H9 (cell line): ENCODE measurements around the gene GLRA3. TPM values are rescaled to one million over a fixed set of nuclear protein-coding genes. Genes with fewer than 3 reads are reported as not detected.

Experiments used
- DNase-seq: peaks from one replicate; pipeline ENCODE4 v3.0.0-alpha.2; 2017
- H2AFZ ChIP-seq: one replicate; pipeline ENCODE4 v1.6.1; 2013; ENCODE audit warnings: mild to moderate bottlenecking, low read length, control low read depth, moderate library complexity
- H2AK5ac ChIP-seq: 2 replicates; pipeline ENCODE4 v1.6.1; 2013; ENCODE audit warnings: low read length, control low read depth, mixed read lengths; ENCODE audit not compliant: insufficient read length
- H2BK120ac ChIP-seq: one replicate; pipeline ENCODE4 v1.6.1; 2013; ENCODE audit warnings: low read depth, mild to moderate bottlenecking, low read length, control low read depth, inconsistent platforms; ENCODE audit not compliant: poor library complexity, severe bottlenecking
- H2BK12ac ChIP-seq: 2 replicates; pipeline ENCODE4 v1.6.1; 2013; ENCODE audit warnings: low read length, control low read depth, mixed read lengths, low read depth; ENCODE audit not compliant: insufficient read length
- H2BK15ac ChIP-seq: 2 replicates; pipeline ENCODE4 v1.6.1; 2013; ENCODE audit warnings: low read depth, low read length, control low read depth
- H2BK20ac ChIP-seq: one replicate; pipeline ENCODE4 v1.6.1; 2013; ENCODE audit warnings: low read depth, mild to moderate bottlenecking, low read length, control low read depth, inconsistent platforms; ENCODE audit not compliant: poor library complexity, severe bottlenecking
- H2BK5ac ChIP-seq: 2 replicates; pipeline ENCODE4 v1.6.1; 2013; ENCODE audit warnings: low read length, control low read depth, mixed read lengths; ENCODE audit not compliant: insufficient read length
- H3K14ac ChIP-seq: 2 replicates; pipeline ENCODE4 v1.6.1; 2013; ENCODE audit warnings: low read length, control low read depth; ENCODE audit not compliant: insufficient read depth
- H3K18ac ChIP-seq: 2 replicates; pipeline ENCODE4 v1.6.1; 2013; ENCODE audit warnings: low read depth, mild to moderate bottlenecking, mixed read lengths, low read length, control low read depth; ENCODE audit not compliant: insufficient read length
- H3K23ac ChIP-seq: 2 replicates; pipeline ENCODE4 v1.6.1; 2013; ENCODE audit warnings: low read length, control low read depth, mixed read lengths, low read depth; ENCODE audit not compliant: insufficient read length
- H3K23me2 ChIP-seq: 2 replicates; pipeline ENCODE4 v1.6.1; 2013; ENCODE audit warnings: low read depth, mild to moderate bottlenecking, mixed read lengths, low read length, control low read depth; ENCODE audit not compliant: insufficient read length, poor library complexity, severe bottlenecking
- H3K27ac ChIP-seq: 2 replicates; pipeline ENCODE4 v1.5.1; 2013; ENCODE audit warnings: low read length, control low read depth, mixed read lengths, low read depth; ENCODE audit not compliant: insufficient read length
- H3K27me3 ChIP-seq: 2 replicates; pipeline ENCODE4 v1.6.1; 2013; ENCODE audit warnings: low read length, control low read depth, inconsistent platforms; ENCODE audit not compliant: insufficient read depth
- H3K4ac ChIP-seq: 2 replicates; pipeline ENCODE4 v1.6.1; 2013; ENCODE audit warnings: low read depth, mild to moderate bottlenecking, control low read depth, inconsistent platforms, low read length, moderate library complexity
- H3K4me1 ChIP-seq: 2 replicates; pipeline ENCODE4 v1.6.1; 2013; ENCODE audit warnings: low read length, control low read depth, inconsistent platforms; ENCODE audit not compliant: insufficient read depth
- H3K4me2 ChIP-seq: 2 replicates; pipeline ENCODE4 v1.6.1; 2013; ENCODE audit warnings: low read length, control low read depth, mixed read lengths; ENCODE audit not compliant: insufficient read length, insufficient read depth
- H3K56ac ChIP-seq: 2 replicates; pipeline ENCODE4 v1.6.1; 2013; ENCODE audit warnings: low read depth, mild to moderate bottlenecking, mixed read lengths, low read length, control low read depth; ENCODE audit not compliant: insufficient read length
- H3K79me1 ChIP-seq: 2 replicates; pipeline ENCODE4 v1.6.1; 2013; ENCODE audit warnings: low read depth, mild to moderate bottlenecking, moderate library complexity, low read length, control low read depth, inconsistent platforms; ENCODE audit not compliant: insufficient read depth, poor library complexity, severe bottlenecking
- H3K79me2 ChIP-seq: 2 replicates; pipeline ENCODE4 v1.6.1; 2013; ENCODE audit warnings: low read length, control low read depth, inconsistent platforms; ENCODE audit not compliant: insufficient read depth
- H3K9ac ChIP-seq: 2 replicates; pipeline ENCODE4 v1.6.1; 2013; ENCODE audit warnings: low read length, control low read depth, mixed read lengths; ENCODE audit not compliant: insufficient read length; ENCODE audit errors: extremely low read depth
- H3K9me3 ChIP-seq: one replicate; pipeline ENCODE4 v1.6.1; 2013; ENCODE audit warnings: low read depth, low read length, inconsistent platforms; ENCODE audit not compliant: control insufficient read depth
- H3T11ph ChIP-seq: one replicate; pipeline ENCODE4 v1.6.1; 2013; ENCODE audit warnings: mild to moderate bottlenecking, low read length, control low read depth, inconsistent platforms
- H4K20me1 ChIP-seq: one replicate; pipeline ENCODE4 v1.6.1; 2013; ENCODE audit not compliant: control insufficient read depth, insufficient read length, insufficient read depth
- H4K5ac ChIP-seq: 2 replicates; pipeline ENCODE4 v1.6.1; 2013; ENCODE audit warnings: low read depth, mild to moderate bottlenecking, mixed read lengths, low read length, control low read depth; ENCODE audit not compliant: insufficient read length
- H4K8ac ChIP-seq: replicated peaks from 2 replicates; pipeline ENCODE4 v1.6.1; 2013; ENCODE audit warnings: low read length, control low read depth, mixed read lengths, low read depth; ENCODE audit not compliant: insufficient read length
- H4K91ac ChIP-seq: 2 replicates; pipeline ENCODE4 v1.6.1; 2013; ENCODE audit warnings: low read depth, mild to moderate bottlenecking, moderate library complexity, mixed read lengths, low read length, control low read depth; ENCODE audit not compliant: insufficient read length
- H3K27ac Mint-ChIP-seq, 3 experiments: 2 replicates in 2 of 3; 3 replicates in 1 of 3; pipeline ENCODE4 v1.8.0; 2020 to 2021; ENCODE audit warnings: mixed read lengths in 3 of 3, mild to moderate bottlenecking in 1 of 3, moderate library complexity in 1 of 3
- H3K27me3 Mint-ChIP-seq: 2 replicates; pipeline ENCODE4 v1.8.0; 2021; ENCODE audit warnings: low read depth, mild to moderate bottlenecking, moderate library complexity, mixed read lengths
- H3K36me3 Mint-ChIP-seq, 3 experiments: 2 replicates in 2 of 3; 3 replicates in 1 of 3; pipeline ENCODE4 v1.8.0; 2020 to 2021; ENCODE audit warnings: low read depth in 3 of 3, mixed read lengths in 3 of 3; ENCODE audit not compliant: insufficient read depth in 1 of 3
- H3K4me1 Mint-ChIP-seq, 2 experiments: 2 replicates each; pipeline ENCODE4 v1.8.0; 2020; ENCODE audit warnings: mixed read lengths in 2 of 2
- H3K4me3 Mint-ChIP-seq, 2 experiments: 2 replicates in 1 of 2; 3 replicates in 1 of 2; pipeline ENCODE4 v1.8.0; 2020 to 2021; ENCODE audit warnings: mild to moderate bottlenecking in 2 of 2, mixed read lengths in 2 of 2, moderate library complexity in 1 of 2
- H3K9me3 Mint-ChIP-seq, 2 experiments: 2 replicates in 1 of 2; 3 replicates in 1 of 2; pipeline ENCODE4 v1.8.0; 2020; ENCODE audit warnings: mild to moderate bottlenecking in 2 of 2, mixed read lengths in 2 of 2, moderate library complexity in 1 of 2
- WGBS: extraction: QIAGEN DNeasy Blood & Tissue Kit; methylation state at CpG from one replicate; pipeline ENCODE4 v1.1.7; 2013; ENCODE audit warnings: missing lambda C conversion rate, low lambda C conversion rate, mixed read lengths; ENCODE audit not compliant: insufficient read length; ENCODE audit errors: extremely low coverage; 5-methylcytosine and 5-hydroxymethylcytosine counted together
- total RNA-seq: library from RNA; stranded (reverse); gene quantifications from 2 replicates; pipeline ENCODE4 v1.2.1, GENCODE V29; 2021
- TF ChIP-seq, protein P1 (sequence below): fragments of 200-600 bp; sonication (generic); conservative IDR thresholded peaks from 3 replicates; pipeline ENCODE4 v1.8.0; 2021; ENCODE audit warnings: antibody characterized with exemption, mild to moderate bottlenecking

GLRA3 gene
- total RNA-seq, 1 experiment from 2014 or later, result 0.09 TPM

DNA sequence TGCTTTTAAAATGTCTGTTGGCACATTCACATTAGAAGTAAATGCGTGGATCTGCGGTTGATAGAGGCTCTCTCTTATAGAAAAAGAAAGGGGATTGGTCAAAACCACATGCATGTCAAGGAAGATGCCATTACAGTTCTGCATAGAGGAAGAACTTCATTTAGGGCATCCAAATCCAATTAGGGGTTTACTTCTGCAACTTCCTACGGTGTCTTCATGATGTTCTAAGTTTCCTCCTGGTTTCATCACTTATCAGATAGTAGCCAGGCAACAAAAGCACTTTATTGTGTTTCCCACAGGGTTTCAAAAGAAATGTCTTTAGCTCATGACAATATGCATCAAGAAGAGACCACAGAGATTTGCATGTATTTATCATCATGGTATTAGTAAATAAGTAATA lies 170.8 kb downstream of the GLRA3 start:
- Histone ChIP-seq H3K18ac (no peak overlapping the region), H2BK20ac (no peak overlapping the region)

More for the DNA sequence above, 170.8 kb downstream of the GLRA3 start:
- Histone ChIP-seq H2AFZ (no peak overlapping the region), H3K4me1 (no peaks in the 10 kb centered on the region), H3K4ac (no peak overlapping the region), H3T11ph (no peak overlapping the region), H3K79me1 (no peaks in the 10 kb centered on the region), H3K14ac (no peak overlapping the region), H3K23me2 (no peaks in the 10 kb centered on the region), H3K9ac (no peak overlapping the region), H2BK120ac (no peak overlapping the region), H4K8ac (no peak overlapping the region), H2AK5ac (no peak overlapping the region), H3K4me2 (no peak overlapping the region), H2BK5ac (no peak overlapping the region), H3K56ac (no peak overlapping the region), H3K9me3 (no peaks in the 10 kb centered on the region), H3K23ac (no peak overlapping the region), H4K20me1 (no peaks in the 10 kb centered on the region), H3K27me3 (no peaks in the 10 kb centered on the region; the same call in 1 of the 2 replicates), H4K5ac (no peak overlapping the region), H2BK15ac (no peak overlapping the region), H3K79me2 (no peaks in the 10 kb centered on the region), H4K91ac (no peak overlapping the region), H3K27ac (no peak overlapping the region), H2BK12ac (no peak overlapping the region)
- TF ChIP-seq, protein P1, sequence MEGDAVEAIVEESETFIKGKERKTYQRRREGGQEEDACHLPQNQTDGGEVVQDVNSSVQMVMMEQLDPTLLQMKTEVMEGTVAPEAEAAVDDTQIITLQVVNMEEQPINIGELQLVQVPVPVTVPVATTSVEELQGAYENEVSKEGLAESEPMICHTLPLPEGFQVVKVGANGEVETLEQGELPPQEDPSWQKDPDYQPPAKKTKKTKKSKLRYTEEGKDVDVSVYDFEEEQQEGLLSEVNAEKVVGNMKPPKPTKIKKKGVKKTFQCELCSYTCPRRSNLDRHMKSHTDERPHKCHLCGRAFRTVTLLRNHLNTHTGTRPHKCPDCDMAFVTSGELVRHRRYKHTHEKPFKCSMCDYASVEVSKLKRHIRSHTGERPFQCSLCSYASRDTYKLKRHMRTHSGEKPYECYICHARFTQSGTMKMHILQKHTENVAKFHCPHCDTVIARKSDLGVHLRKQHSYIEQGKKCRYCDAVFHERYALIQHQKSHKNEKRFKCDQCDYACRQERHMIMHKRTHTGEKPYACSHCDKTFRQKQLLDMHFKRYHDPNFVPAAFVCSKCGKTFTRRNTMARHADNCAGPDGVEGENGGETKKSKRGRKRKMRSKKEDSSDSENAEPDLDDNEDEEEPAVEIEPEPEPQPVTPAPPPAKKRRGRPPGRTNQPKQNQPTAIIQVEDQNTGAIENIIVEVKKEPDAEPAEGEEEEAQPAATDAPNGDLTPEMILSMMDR, result no peak
- peaks cover 0 to 4% (median 3%) of the 10 kb centered on the region in 3 experiments; a peak in 1 of 7 replicates for H3K36me3 Mint-ChIP-seq
- H3K4me3 Mint-ChIP-seq, result no peak overlapping the region
- peaks cover 0 to 5% of the 10 kb centered on the region in 2 experiments; a peak in 1 of 5 replicates for H3K9me3 Mint-ChIP-seq
- no peaks in the 10 kb centered on the region for H3K27me3 Mint-ChIP-seq
- no peak for DNase-seq
- no CpG with 5 or more reads among the region's 3 CpGs for WGBS
- no peaks in the 10 kb centered on the region for H3K4me1 Mint-ChIP-seq
- no peak overlapping the region for H3K27ac Mint-ChIP-seq
